Sigmoid colon (tissue), 7 donors: Measurements from ENCODE around the gene RPGRIP1L. TPM values are rescaled to one million over a fixed set of nuclear protein-coding genes. Genes with fewer than 3 reads are reported as not detected.

ENCODE experiments used
- DNase-seq: peaks from one replicate; pipeline ENCODE4 v3.0.0-alpha.2; 2019
- H3K27ac ChIP-seq, 4 donors: fragments of 200-600 bp; sonication (generic); one replicate each; pipeline ENCODE4 v1.5.1; 2016 to 2019; ENCODE audit warnings: mild to moderate bottlenecking in 1 of 4
- H3K27me3 ChIP-seq, 3 donors: fragments of 200-600 bp; sonication (generic); one replicate each; pipeline ENCODE4 v1.5.1; 2019; ENCODE audit warnings: mild to moderate bottlenecking in 1 of 3
- H3K36me3 ChIP-seq, 4 donors: fragments of 200-600 bp; sonication (generic); one replicate each; pipeline ENCODE4 v1.5.1; 2016 to 2019
- H3K4me1 ChIP-seq, 4 donors: fragments of 200-600 bp; sonication (generic); one replicate each; pipeline ENCODE4 v1.5.1; 2017 to 2019
- H3K4me3 ChIP-seq, 4 donors: fragments of 200-600 bp; sonication (generic); one replicate each; pipeline ENCODE4 v1.5.1; 2017 to 2019; ENCODE audit warnings: mild to moderate bottlenecking in 2 of 4, moderate library complexity in 1 of 4
- H3K9me3 ChIP-seq, 4 donors: fragments of 200-600 bp in 3 of 4; sonication (generic) in 3 of 4; one replicate each; pipeline versions ENCODE4 v1.5.1 to v1.6.1; 2013 to 2019
- CTCF ChIP-seq, 4 experiments: fragments of 450-650 bp in 3 of 4; fragments of 200-600 bp in 1 of 4; IDR thresholded peaks; one replicate each; pipeline ENCODE4 v1.5.1; 2016 to 2019; ENCODE audit warnings: antibody characterized with exemption in 4 of 4, mild to moderate bottlenecking in 3 of 4, moderate library complexity in 2 of 4
- EP300 ChIP-seq, 4 donors: sonication (generic); formaldehyde crosslinking; IDR thresholded peaks; one replicate each; pipeline ENCODE4 v1.6.1; 2017; ENCODE audit warnings: antibody characterized with exemption in 4 of 4
- POLR2A ChIP-seq, 2 donors: fragments of 450-650 bp; IDR thresholded peaks; one replicate each; pipeline ENCODE4 v1.6.1; 2016; ENCODE audit warnings: antibody characterized with exemption in 2 of 2, mild to moderate bottlenecking in 2 of 2, moderate library complexity in 2 of 2
- POLR2AphosphoS5 ChIP-seq, 4 donors: sonication (generic); formaldehyde crosslinking; IDR thresholded peaks; one replicate each; pipeline ENCODE4 v1.6.1; 2017; ENCODE audit warnings: antibody characterized with exemption in 4 of 4
- WGBS, 2 donors: extraction: QIAGEN DNeasy Blood & Tissue Kit; methylation state at CpG; one replicate each; pipeline ENCODE4 v1.1.7; 2013; 5-methylcytosine and 5-hydroxymethylcytosine counted together
- intact Hi-C: fragments of 100-400 bp; cut with DNase I; formaldehyde crosslinking; loops from one replicate; pipeline ENCODE4 v1.15.1; 2023
- polyA plus RNA-seq, 3 donors: library from polyadenylated mRNA; stranded (reverse); fragments of 200-250 nt; gene quantifications; one replicate each; pipeline ENCODE4 v1.2.3, GENCODE V29; 2013
- total RNA-seq, 4 donors: library from RNA; depleted of rRNA; stranded (reverse); fragments of >200 nt; gene quantifications; one replicate each; pipeline ENCODE4 v1.1.0, GENCODE V29; 2016
- donor health status: healthy with polysubstance abuse.
- donor health status: Bipolar disorder and iron deficiency.
- donor health status: healthy.

RPGRIP1L gene
- total and polyA plus RNA-seq, 7 donors: 0.46 to 5.8 (median 3.6) TPM

GRCh38 chr16:53642094-53642493 is 61.6 kb downstream of the RPGRIP1L start:
- H3K4me3 ChIP-seq: no peak overlapping the region
- intact Hi-C loops: no loop called here
- H3K36me3 ChIP-seq: peaks cover 0 to 31% (median 0%) of the 10 kb centered on the region in 4 donors
- H3K4me1 ChIP-seq: no peaks in the 10 kb centered on the region
- 90 to 96% methylated on average over 5 of the region's 5 CpGs for WGBS, 2 donors
- H3K27me3 ChIP-seq: no peaks in the 10 kb centered on the region
- peaks cover 0 to 5% (median 2%) of the 10 kb centered on the region in 4 donors for H3K9me3 ChIP-seq
- DNase-seq: no peak
- no peak for TF ChIP-seq POLR2A (IDR thresholded peaks at IDR 0.05)
- TF ChIP-seq CTCF (IDR thresholded peaks at IDR 0.05): no peak
- no peak for TF ChIP-seq EP300 (IDR thresholded peaks at IDR 0.05)
- no peak for TF ChIP-seq POLR2AphosphoS5 (IDR thresholded peaks at IDR 0.05)
- H3K27ac ChIP-seq: no peak overlapping the region

GRCh38 chr16:53636978-53637377 is 66.7 kb downstream of the RPGRIP1L start:
- DNase-seq: no peak
- TF ChIP-seq POLR2AphosphoS5 (IDR thresholded peaks at IDR 0.05) (no peak), POLR2A (IDR thresholded peaks at IDR 0.05) (no peak), EP300 (IDR thresholded peaks at IDR 0.05) (no peak), CTCF (IDR thresholded peaks at IDR 0.05) (no peak)
- peaks cover 0 to 6% (median 0%) of the 10 kb centered on the region in 4 donors for H3K4me1 ChIP-seq
- intact Hi-C loops: no loop called here
- peaks cover 0 to 32% (median 0%) of the 10 kb centered on the region in 4 donors for H3K36me3 ChIP-seq
- no peak overlapping the region for H3K4me3 ChIP-seq
- WGBS, 2 donors: 92 to 93% methylated on average over 2 of the region's 2 CpGs
- H3K9me3 ChIP-seq: no peaks in the 10 kb centered on the region
- no peaks in the 10 kb centered on the region for H3K27me3 ChIP-seq
- no peak overlapping the region for H3K27ac ChIP-seq

- H3K36me3 ChIP-seq: peaks cover 0 to 14% (median 0%) of the 10 kb centered on the region in 4 donors
- no peak for DNase-seq
- intact Hi-C loops: no loop called here
- no peak overlapping the region for H3K27ac ChIP-seq
- no peaks in the 10 kb centered on the region for H3K9me3 ChIP-seq
- 87 to 96% methylated on average over 2 of the region's 2 CpGs for WGBS, 2 donors
- no peak overlapping the region for H3K4me3 ChIP-seq
- TF ChIP-seq CTCF (IDR thresholded peaks at IDR 0.05) (no peak), POLR2A (IDR thresholded peaks at IDR 0.05) (no peak), EP300 (IDR thresholded peaks at IDR 0.05) (no peak), POLR2AphosphoS5 (IDR thresholded peaks at IDR 0.05) (no peak)
- H3K4me1 ChIP-seq: peaks cover 0 to 12% (median 4%) of the 10 kb centered on the region in 4 donors
- H3K27me3 ChIP-seq: no peaks in the 10 kb centered on the region
Measured at GRCh38 chr16:53632526-53632925, 71.1 kb downstream of the RPGRIP1L start.

- no peak for DNase-seq
- Histone ChIP-seq H3K4me3 (no peak overlapping the region), H3K27ac (no peak overlapping the region), H3K9me3 (no peaks in the 10 kb centered on the region), H3K4me1 (peaks cover 0 to 12% (median 4%) of the 10 kb centered on the region in 4 donors), H3K36me3 (peaks cover 0 to 14% (median 0%) of the 10 kb centered on the region in 4 donors), H3K27me3 (no peaks in the 10 kb centered on the region)
- TF ChIP-seq POLR2AphosphoS5 (IDR thresholded peaks at IDR 0.05) (no peak), EP300 (IDR thresholded peaks at IDR 0.05) (no peak), CTCF (IDR thresholded peaks at IDR 0.05) (no peak), POLR2A (IDR thresholded peaks at IDR 0.05) (no peak)
- intact Hi-C loops: no loop called here
- 89 to 92% methylated on average over 8 of the region's 8 CpGs for WGBS, 2 donors
Measured at GRCh38 chr16:53631236-53632025, 72.2 kb downstream of the RPGRIP1L start.
